ENCODE measurements around the gene CEACAM19.

CEACAM19 gene

DNA sequence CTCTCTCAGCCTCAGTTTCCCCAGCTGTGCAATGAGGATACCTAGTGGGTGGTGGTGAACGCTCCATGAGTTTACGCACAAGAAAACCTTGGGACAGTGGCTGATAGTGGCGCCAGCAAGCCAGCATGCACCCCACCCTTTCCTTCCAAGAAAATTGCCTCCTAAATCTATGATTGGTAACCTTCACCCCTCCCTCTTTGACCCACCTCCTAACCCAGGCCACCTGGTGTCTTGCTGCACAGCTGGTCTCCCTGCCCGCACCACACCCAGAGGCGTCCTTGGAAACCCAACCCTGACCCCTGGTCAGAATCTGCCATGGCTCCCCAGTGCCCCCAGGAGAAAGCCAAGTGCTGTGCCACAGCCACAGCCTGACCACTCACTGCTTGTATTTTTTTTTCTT is 54.4 kb downstream of the CEACAM19 start:
- TF ChIP-seq, protein P1, sequence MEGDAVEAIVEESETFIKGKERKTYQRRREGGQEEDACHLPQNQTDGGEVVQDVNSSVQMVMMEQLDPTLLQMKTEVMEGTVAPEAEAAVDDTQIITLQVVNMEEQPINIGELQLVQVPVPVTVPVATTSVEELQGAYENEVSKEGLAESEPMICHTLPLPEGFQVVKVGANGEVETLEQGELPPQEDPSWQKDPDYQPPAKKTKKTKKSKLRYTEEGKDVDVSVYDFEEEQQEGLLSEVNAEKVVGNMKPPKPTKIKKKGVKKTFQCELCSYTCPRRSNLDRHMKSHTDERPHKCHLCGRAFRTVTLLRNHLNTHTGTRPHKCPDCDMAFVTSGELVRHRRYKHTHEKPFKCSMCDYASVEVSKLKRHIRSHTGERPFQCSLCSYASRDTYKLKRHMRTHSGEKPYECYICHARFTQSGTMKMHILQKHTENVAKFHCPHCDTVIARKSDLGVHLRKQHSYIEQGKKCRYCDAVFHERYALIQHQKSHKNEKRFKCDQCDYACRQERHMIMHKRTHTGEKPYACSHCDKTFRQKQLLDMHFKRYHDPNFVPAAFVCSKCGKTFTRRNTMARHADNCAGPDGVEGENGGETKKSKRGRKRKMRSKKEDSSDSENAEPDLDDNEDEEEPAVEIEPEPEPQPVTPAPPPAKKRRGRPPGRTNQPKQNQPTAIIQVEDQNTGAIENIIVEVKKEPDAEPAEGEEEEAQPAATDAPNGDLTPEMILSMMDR (IDR thresholded peaks at IDR 0.05; ENCODE audit: low read depth, low read length): no peak
- no peak for TF ChIP-seq MYC (IDR thresholded peaks at IDR 0.05; ENCODE audit: low read depth, low read length)
- H3K4me3 ChIP-seq (ENCODE audit: low read depth, low read length): no peak overlapping the region
- DNase-seq (ENCODE audit: low read depth): no peak

DNA sequence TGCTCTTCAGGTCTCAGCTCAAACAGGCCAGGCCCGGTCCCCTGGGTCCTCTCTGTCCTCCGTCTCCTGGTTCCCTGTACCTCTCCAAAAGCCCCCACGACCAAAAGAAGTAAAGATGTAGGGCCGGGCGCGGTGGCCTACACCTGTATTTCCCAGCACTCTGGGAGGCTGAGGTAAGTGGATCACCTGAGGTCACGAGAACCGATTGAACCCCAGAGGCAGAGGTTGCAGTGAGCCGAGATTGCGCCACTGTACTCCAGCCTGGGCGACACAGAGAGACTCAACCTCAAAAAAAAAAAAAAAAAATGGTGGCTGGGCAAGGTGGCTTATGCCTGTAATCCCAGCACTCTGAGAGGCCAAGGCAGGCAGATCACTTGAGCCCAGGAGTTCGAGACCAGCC is 55.2 kb downstream of the CEACAM19 start:
- no peak overlapping the region for H3K4me3 ChIP-seq (ENCODE audit: low read depth, low read length)
- TF ChIP-seq, protein P2, sequence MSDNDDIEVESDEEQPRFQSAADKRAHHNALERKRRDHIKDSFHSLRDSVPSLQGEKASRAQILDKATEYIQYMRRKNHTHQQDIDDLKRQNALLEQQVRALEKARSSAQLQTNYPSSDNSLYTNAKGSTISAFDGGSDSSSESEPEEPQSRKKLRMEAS (IDR thresholded peaks at IDR 0.05; ENCODE audit: low read depth, low read length): no peak
- TF ChIP-seq, protein P1 (IDR thresholded peaks at IDR 0.05; ENCODE audit: low read depth, low read length): no peak
- TF ChIP-seq MYC (IDR thresholded peaks at IDR 0.05; ENCODE audit: low read depth, low read length) (no peak), POLR2A (IDR thresholded peaks at IDR 0.05; ENCODE audit: extremely low read depth, insufficient read length) (no peak)
- DNase-seq (ENCODE audit: low read depth): no peak

DNA sequence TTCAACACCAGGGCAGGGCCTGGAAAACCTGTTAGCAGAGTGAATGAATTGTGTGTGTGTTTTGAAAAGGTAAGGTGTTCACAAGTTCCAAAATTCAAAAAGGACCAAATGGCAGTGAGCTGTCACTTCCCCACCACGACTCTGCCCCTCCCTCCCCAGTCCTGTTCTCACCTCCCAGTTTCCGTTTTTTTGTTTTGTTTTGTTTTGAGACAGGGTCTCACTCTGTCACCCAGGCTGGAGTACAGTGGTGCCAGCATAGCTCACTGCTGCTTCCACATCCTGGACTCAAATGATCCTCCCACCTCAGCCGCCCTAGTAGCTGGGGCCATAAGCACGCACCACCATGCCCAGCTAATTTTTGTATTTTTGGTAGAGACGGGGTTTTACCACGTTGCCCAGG is 56.9 kb downstream of the CEACAM19 start:
- DNase-seq (ENCODE audit: low read depth): no peak
- no peak for TF ChIP-seq POLR2A (IDR thresholded peaks at IDR 0.05; ENCODE audit: extremely low read depth, insufficient read length)
- TF ChIP-seq MYC (IDR thresholded peaks at IDR 0.05; ENCODE audit: low read depth, low read length): no peak
- TF ChIP-seq, protein P1 (IDR thresholded peaks at IDR 0.05; ENCODE audit: low read depth, low read length): no peak
- TF ChIP-seq, protein P2 (IDR thresholded peaks at IDR 0.05; ENCODE audit: low read depth, low read length): no peak
- no peak overlapping the region for H3K4me3 ChIP-seq (ENCODE audit: low read depth, low read length)

DNA sequence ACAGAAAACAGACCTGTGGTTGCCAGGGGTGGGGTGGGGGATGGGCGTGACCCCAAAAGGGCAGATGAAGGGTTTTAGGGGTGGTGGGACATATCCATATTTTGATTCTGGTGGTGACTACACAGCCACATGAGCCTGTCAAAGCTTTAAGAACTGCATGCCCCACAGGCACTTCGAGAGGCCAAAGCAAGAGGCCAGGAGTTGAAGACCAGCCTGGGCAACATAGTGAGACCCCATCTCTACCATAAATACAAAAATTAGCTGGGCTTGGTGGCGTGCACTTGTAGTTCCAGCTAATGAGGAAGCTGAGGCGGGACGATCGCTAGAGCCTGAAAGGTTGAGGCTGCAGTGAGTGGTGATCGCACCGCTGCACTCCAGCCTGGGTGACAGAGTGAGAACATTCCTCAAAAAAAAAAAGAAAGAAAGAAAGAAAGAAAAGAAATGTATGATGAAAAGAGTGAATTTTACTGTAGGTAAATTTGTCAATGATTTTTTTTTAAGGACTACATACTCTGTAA is 58.3 kb downstream of the CEACAM19 start:
- no peak overlapping the region for H3K4me3 ChIP-seq (ENCODE audit: low read depth, low read length)
- TF ChIP-seq, protein P1 (IDR thresholded peaks at IDR 0.05; ENCODE audit: low read depth, low read length): no peak
- TF ChIP-seq POLR2A (IDR thresholded peaks at IDR 0.05; ENCODE audit: extremely low read depth, insufficient read length) (no peak), MYC (IDR thresholded peaks at IDR 0.05; ENCODE audit: low read depth, low read length) (no peak)
- TF ChIP-seq, protein P2 (IDR thresholded peaks at IDR 0.05; ENCODE audit: low read depth, low read length): no peak
- DNase-seq (ENCODE audit: low read depth): no peak

DNA sequence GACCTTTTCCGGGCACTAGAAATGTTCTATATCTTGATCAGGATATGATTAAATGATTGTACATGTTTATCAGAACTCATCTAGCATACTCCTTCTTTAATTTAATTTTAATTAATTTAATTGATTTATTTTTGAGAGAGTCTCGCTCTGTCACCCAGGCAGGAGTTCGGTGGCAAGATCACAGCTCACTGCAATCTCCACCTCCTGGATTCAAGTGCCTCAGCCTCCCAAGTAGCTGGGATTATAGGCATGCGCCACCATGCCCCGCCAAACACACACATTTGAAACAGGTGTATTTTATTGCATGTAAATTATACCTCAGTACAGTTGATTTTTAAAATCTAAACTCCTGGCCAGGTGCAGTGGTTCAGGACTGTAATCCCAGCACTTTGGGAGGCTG is 59.8 kb downstream of the CEACAM19 start:
- DNase-seq (ENCODE audit: low read depth): no peak
- H3K4me3 ChIP-seq (ENCODE audit: low read depth, low read length): no peak overlapping the region
- TF ChIP-seq POLR2A (IDR thresholded peaks at IDR 0.05; ENCODE audit: extremely low read depth, insufficient read length) (no peak), MYC (IDR thresholded peaks at IDR 0.05; ENCODE audit: low read depth, low read length) (no peak)
- TF ChIP-seq, protein P1 (IDR thresholded peaks at IDR 0.05; ENCODE audit: low read depth, low read length): no peak
- TF ChIP-seq, protein P2 (IDR thresholded peaks at IDR 0.05; ENCODE audit: low read depth, low read length): no peak

DNA sequence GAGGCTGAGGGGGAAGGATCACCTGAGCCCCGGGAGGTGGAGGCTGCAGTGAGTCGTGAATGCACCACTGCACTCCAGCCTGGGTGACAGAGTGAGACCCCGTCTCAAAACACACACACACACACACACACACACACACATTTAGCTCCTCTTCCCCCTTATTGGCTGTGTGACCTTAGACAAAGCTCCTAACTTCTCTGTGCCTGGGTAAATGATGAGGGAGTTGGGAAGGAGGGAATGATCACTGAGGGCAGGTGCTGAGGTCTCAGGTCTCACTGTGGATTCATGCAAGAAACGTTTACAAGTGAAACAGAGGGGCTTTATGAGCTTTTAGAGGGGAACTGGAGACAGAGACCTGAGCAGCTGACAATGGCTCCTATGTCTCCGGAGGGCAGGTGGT is 60.3 kb downstream of the CEACAM19 start:
- no peak for DNase-seq (ENCODE audit: low read depth)
- no peak for TF ChIP-seq MYC (IDR thresholded peaks at IDR 0.05; ENCODE audit: low read depth, low read length)
- TF ChIP-seq, protein P1 (IDR thresholded peaks at IDR 0.05; ENCODE audit: low read depth, low read length): no peak
- TF ChIP-seq POLR2A (IDR thresholded peaks at IDR 0.05; ENCODE audit: extremely low read depth, insufficient read length): no peak
- TF ChIP-seq, protein P2 (IDR thresholded peaks at IDR 0.05; ENCODE audit: low read depth, low read length): no peak
- H3K4me3 ChIP-seq (ENCODE audit: low read depth, low read length): no peak overlapping the region
